ENCODE data around the gene UBAP2L.
"Not testable (repeated sequence)": the region's sequence is repeated elsewhere in the genome, so short reads cannot be mapped to it uniquely, and the experiment has no call there.

The UBAP2L gene

GRCh38 chr1:154256686-154257085 is 35.9 kb downstream of the UBAP2L start:
- DNase-seq: no peak

- DNase-seq: no peak
These were observed 38.0 kb downstream of the UBAP2L start for GRCh38 chr1:154258784-154259183.

- no peak for DNase-seq
These were observed 39.4 kb downstream of the UBAP2L start for GRCh38 chr1:154260127-154260526.

- no peak for DNase-seq
These were observed 42.9 kb downstream of the UBAP2L start for GRCh38 chr1:154263465-154264332.

GRCh38 chr1:154264454-154264853 is 43.7 kb downstream of the UBAP2L start:
- no peak for DNase-seq

GRCh38 chr1:154265586-154265985 is 44.8 kb downstream of the UBAP2L start:
- DNase-seq: no peak

- no peak for DNase-seq
These were observed 50.1 kb downstream of the UBAP2L start for GRCh38 chr1:154270833-154271232.

- DNase-seq: peak; percentile 99 to 100
These were observed 51.7 kb downstream of the UBAP2L start, which contains the start of gene HAX1 for GRCh38 chr1:154272217-154272998. Gene HAX1, plus strand, starts transcription at chr1:154272629. Its CDS starts 95 bp downstream, at chr1:154272724.

- no peak for DNase-seq
These were observed 52.3 kb downstream of the UBAP2L start for GRCh38 chr1:154272999-154273563.

GRCh38 chr1:154276797-154277196 is 56.0 kb downstream of the UBAP2L start:
- no peak for DNase-seq

GRCh38 chr1:154287591-154287990 is 66.8 kb downstream of the UBAP2L start:
- not testable (repeated sequence) for DNase-seq

GRCh38 chr1:154288661-154289060 is 67.9 kb downstream of the UBAP2L start:
- no peak for DNase-seq

GRCh38 chr1:154290921-154291320 is 70.2 kb downstream of the UBAP2L start:
- no peak for DNase-seq

GRCh38 chr1:154295408-154296235 is 74.9 kb downstream of the UBAP2L start:
- DNase-seq: no peak

GRCh38 chr1:154301582-154301981 is 80.8 kb downstream of the UBAP2L start:
- DNase-seq: no peak

- DNase-seq: no peak
These were observed 84.0 kb downstream of the UBAP2L start for GRCh38 chr1:154304664-154305337.

- no peak for DNase-seq
These were observed 85.4 kb downstream of the UBAP2L start for GRCh38 chr1:154306151-154306550.

GRCh38 chr1:154307670-154308270 is 87.0 kb downstream of the UBAP2L start:
- not testable (repeated sequence) for DNase-seq

GRCh38 chr1:154309136-154309535 is 88.4 kb downstream of the UBAP2L start:
- not testable (repeated sequence) for DNase-seq

- not testable (repeated sequence) for DNase-seq
These were observed 91.7 kb downstream of the UBAP2L start for GRCh38 chr1:154312229-154313065.

- DNase-seq: no peak
These were observed 92.3 kb downstream of the UBAP2L start for GRCh38 chr1:154313066-154313356.
